ENCODE results near the gene FCN3. TPM values are rescaled to one million over a fixed set of nuclear protein-coding genes. Genes with fewer than 3 reads are reported as not detected.

The FCN3 gene
- total RNA-seq, 1 experiment from 2014 or later = 0.22 TPM

DNA sequence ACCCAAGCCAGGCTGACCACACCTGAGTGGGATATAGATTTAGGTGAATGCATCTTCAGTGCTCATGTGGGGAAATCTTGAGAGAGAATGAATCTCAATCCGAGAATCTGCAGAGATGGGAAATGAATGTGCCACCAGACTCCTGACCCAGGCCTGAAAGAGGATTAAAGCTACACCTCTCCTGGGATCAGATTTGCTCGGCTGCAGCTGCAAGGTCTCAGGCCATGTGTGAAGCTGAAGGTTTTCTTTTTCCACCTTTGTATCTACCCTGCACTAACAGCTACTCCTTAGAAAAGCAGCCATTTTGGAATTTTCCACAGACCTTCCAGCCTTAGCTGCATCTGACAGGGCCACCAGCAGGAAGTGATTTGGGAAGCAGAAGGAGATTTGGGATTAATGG, 36.1 kb upstream of the FCN3 start:
- Mint-ChIP-seq H3K27me3 (ENCODE audit: low read depth) (no peaks in the 10 kb centered on the region), H3K4me3 (no peak overlapping the region), H3K4me1 (peaks cover 8 to 15% of the 10 kb centered on the region in 2 experiments), H3K36me3 (ENCODE audit: insufficient read depth in 1 of 3, low read depth in 3 of 3) (peaks cover 39 to 75% (median 73%) of the 10 kb centered on the region in 3 experiments; a peak in 6 of 7 replicates), H3K27ac (0 out of 7 replicates have a peak overlapping the region, but pooled peaks of 1 of the 3 experiments have one; percentile 53), H3K9me3 (no peaks in the 10 kb centered on the region)
- H3K18ac ChIP-seq (ENCODE audit: insufficient read length, low read depth, low read length) = no peak overlapping the region
- no peak overlapping the region for H2AFZ ChIP-seq (ENCODE audit: low read length)
- no peak overlapping the region for H4K8ac ChIP-seq (replicated peaks; ENCODE audit: insufficient read length, low read depth, low read length)
- no peaks in the 10 kb centered on the region for H3K79me1 ChIP-seq (ENCODE audit: insufficient read depth, low read depth, low read length, poor library complexity, severe bottlenecking)
- no peaks in the 10 kb centered on the region for H3K9me3 ChIP-seq (ENCODE audit: control insufficient read depth, low read depth, low read length)
- no peak overlapping the region for H4K91ac ChIP-seq (ENCODE audit: insufficient read length, low read depth, low read length)
- H3K27me3 ChIP-seq (ENCODE audit: insufficient read depth, low read length) = no peaks in the 10 kb centered on the region
- no peak overlapping the region for H2AK5ac ChIP-seq (ENCODE audit: insufficient read length, low read length)
- H2BK15ac ChIP-seq (ENCODE audit: low read depth, low read length) = no peak overlapping the region
- H2BK120ac ChIP-seq (ENCODE audit: low read depth, low read length, poor library complexity, severe bottlenecking) = no peak overlapping the region
- no peaks in the 10 kb centered on the region for H4K20me1 ChIP-seq (ENCODE audit: control insufficient read depth, insufficient read depth, insufficient read length)
- H3T11ph ChIP-seq (ENCODE audit: low read length) = no peak overlapping the region
- H3K14ac ChIP-seq (ENCODE audit: insufficient read depth, low read length) = no peak overlapping the region
- H2BK20ac ChIP-seq (ENCODE audit: low read depth, low read length, poor library complexity, severe bottlenecking) = no peak overlapping the region
- H3K79me2 ChIP-seq (ENCODE audit: insufficient read depth, low read length) = no peaks in the 10 kb centered on the region
- H3K27ac ChIP-seq (ENCODE audit: insufficient read length, low read depth, low read length) = no peak overlapping the region
- H3K9ac ChIP-seq (ENCODE audit: extremely low read depth, insufficient read length, low read length) = no peak overlapping the region
- no peak overlapping the region for H3K4ac ChIP-seq (ENCODE audit: low read depth, low read length)
- no peak overlapping the region for H2BK5ac ChIP-seq (ENCODE audit: insufficient read length, low read length)
- no CpG with 5 or more reads among the region's 2 CpGs for WGBS (ENCODE audit: extremely low coverage, insufficient read length, low lambda C conversion rate)
- H3K23me2 ChIP-seq (ENCODE audit: insufficient read length, low read depth, low read length, poor library complexity, severe bottlenecking) = no peaks in the 10 kb centered on the region
- TF ChIP-seq, protein P1, sequence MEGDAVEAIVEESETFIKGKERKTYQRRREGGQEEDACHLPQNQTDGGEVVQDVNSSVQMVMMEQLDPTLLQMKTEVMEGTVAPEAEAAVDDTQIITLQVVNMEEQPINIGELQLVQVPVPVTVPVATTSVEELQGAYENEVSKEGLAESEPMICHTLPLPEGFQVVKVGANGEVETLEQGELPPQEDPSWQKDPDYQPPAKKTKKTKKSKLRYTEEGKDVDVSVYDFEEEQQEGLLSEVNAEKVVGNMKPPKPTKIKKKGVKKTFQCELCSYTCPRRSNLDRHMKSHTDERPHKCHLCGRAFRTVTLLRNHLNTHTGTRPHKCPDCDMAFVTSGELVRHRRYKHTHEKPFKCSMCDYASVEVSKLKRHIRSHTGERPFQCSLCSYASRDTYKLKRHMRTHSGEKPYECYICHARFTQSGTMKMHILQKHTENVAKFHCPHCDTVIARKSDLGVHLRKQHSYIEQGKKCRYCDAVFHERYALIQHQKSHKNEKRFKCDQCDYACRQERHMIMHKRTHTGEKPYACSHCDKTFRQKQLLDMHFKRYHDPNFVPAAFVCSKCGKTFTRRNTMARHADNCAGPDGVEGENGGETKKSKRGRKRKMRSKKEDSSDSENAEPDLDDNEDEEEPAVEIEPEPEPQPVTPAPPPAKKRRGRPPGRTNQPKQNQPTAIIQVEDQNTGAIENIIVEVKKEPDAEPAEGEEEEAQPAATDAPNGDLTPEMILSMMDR (conservative IDR thresholded peaks at IDR 0.05) = no peak
- no peak overlapping the region for H3K56ac ChIP-seq (ENCODE audit: insufficient read length, low read depth, low read length)
- no peak overlapping the region for H4K5ac ChIP-seq (ENCODE audit: insufficient read length, low read depth, low read length)
- DNase-seq = no peak
- H3K23ac ChIP-seq (ENCODE audit: insufficient read length, low read depth, low read length) = no peak overlapping the region
- H2BK12ac ChIP-seq (ENCODE audit: insufficient read length, low read depth, low read length) = no peak overlapping the region
- no peak overlapping the region for H3K4me2 ChIP-seq (ENCODE audit: insufficient read depth, insufficient read length, low read length)
- H3K4me1 ChIP-seq (ENCODE audit: insufficient read depth, low read length) = no peaks in the 10 kb centered on the region

Measured in H9 (cell line).